ENCODE measurements around the gene GASK1B. TPM values are rescaled to one million over a fixed set of nuclear protein-coding genes. Genes with fewer than 3 reads are reported as not detected.

GASK1B gene
- total RNA-seq, 1 donor, result 22.3 TPM

GRCh38 chr4:158201322-158201721 lies 28.5 kb upstream of the GASK1B start:
- DNase-seq (ENCODE audit: low read depth), result no peak
- H3K4me3 ChIP-seq (ENCODE audit: low read depth, low read length), result no peak overlapping the region
- no peak for TF ChIP-seq CTCF (IDR thresholded peaks at IDR 0.05; ENCODE audit: insufficient read depth, low read length)

GRCh38 chr4:158200214-158200613 lies 27.4 kb upstream of the GASK1B start:
- no peak for DNase-seq (ENCODE audit: low read depth)
- TF ChIP-seq CTCF (IDR thresholded peaks at IDR 0.05; ENCODE audit: insufficient read depth, low read length), result no peak
- no peak overlapping the region for H3K4me3 ChIP-seq (ENCODE audit: low read depth, low read length)

- DNase-seq (ENCODE audit: low read depth), result no peak
- no peak for TF ChIP-seq CTCF (IDR thresholded peaks at IDR 0.05; ENCODE audit: insufficient read depth, low read length)
- H3K4me3 ChIP-seq (ENCODE audit: low read depth, low read length), result no peak overlapping the region
These were observed 24.5 kb upstream of the GASK1B start for GRCh38 chr4:158197194-158197776.

- no peak for TF ChIP-seq CTCF (IDR thresholded peaks at IDR 0.05; ENCODE audit: insufficient read depth, low read length)
- H3K4me3 ChIP-seq (ENCODE audit: low read depth, low read length), result no peak overlapping the region
- no peak for DNase-seq (ENCODE audit: low read depth)
These were observed 22.5 kb upstream of the GASK1B start for GRCh38 chr4:158195297-158195696.

- H3K4me3 ChIP-seq (ENCODE audit: low read depth, low read length), result no peak overlapping the region
- DNase-seq (ENCODE audit: low read depth), result peak; percentile 32
- TF ChIP-seq CTCF (IDR thresholded peaks at IDR 0.05; ENCODE audit: insufficient read depth, low read length), result peak; percentile 57
These were observed 20.4 kb upstream of the GASK1B start for GRCh38 chr4:158193171-158193749.

- DNase-seq (ENCODE audit: low read depth), result no peak
- no peak for TF ChIP-seq CTCF (IDR thresholded peaks at IDR 0.05; ENCODE audit: insufficient read depth, low read length)
- H3K4me3 ChIP-seq (ENCODE audit: low read depth, low read length), result no peak overlapping the region
These were observed 19.8 kb upstream of the GASK1B start for GRCh38 chr4:158192439-158193158.
